BE2C (cell line): ENCODE data around the gene NHSL1.

Experiments used
- DNase-seq: peaks from one replicate; pipeline ENCODE4 v3.0.0-alpha.2; 2020
- H3K27me3 ChIP-seq: fragments of 250-450 bp; sonication (Bioruptor Pico); 2 replicates; pipeline ENCODE4 v1.5.1; 2020; ENCODE audit warnings: mild to moderate bottlenecking
- H3K36me3 ChIP-seq: fragments of 250-450 bp; sonication (Bioruptor Pico); 2 replicates; pipeline ENCODE4 v1.5.1; 2020; ENCODE audit warnings: mild to moderate bottlenecking
- H3K4me1 ChIP-seq: fragments of 250-450 bp; sonication (Bioruptor Pico); 2 replicates; pipeline ENCODE4 v1.5.1; 2020
- H3K4me3 ChIP-seq: 2 replicates; pipeline ENCODE4 v1.5.1; 2011; ENCODE audit warnings: low read depth, low read length
- H3K9me3 ChIP-seq: fragments of 250-450 bp; sonication (Bioruptor Pico); 2 replicates; pipeline ENCODE4 v1.5.1; 2020
- TF ChIP-seq, protein P1 (sequence below): IDR thresholded peaks from 2 replicates; pipeline ENCODE4 v1.5.1; 2012; ENCODE audit warnings: mild to moderate bottlenecking, low read depth, low read length

Gene NHSL1

DNA sequence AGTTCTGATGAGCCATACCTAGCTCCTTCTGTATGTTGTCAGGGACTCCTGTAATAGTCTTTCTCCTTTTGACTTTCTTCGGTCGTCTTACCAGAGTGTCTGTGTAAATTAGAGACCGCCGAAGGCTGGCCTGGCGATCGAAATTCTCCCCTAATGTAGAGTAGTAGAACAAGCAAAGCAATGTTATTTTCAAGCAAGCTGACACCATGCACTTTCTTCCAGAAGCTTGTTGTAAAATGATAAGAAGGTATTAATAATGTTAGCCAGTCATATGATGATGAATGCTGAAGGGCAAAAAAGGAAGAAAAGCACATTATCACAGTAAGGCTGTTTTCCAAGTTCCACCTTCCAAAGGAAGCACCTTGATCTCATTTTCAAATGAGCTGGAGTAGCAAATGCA, 57.3 kb downstream of the NHSL1 start:
- H3K9me3 ChIP-seq = no peaks in the 10 kb centered on the region
- H3K27me3 ChIP-seq = peaks cover 47% of the 10 kb centered on the region
- no peak for DNase-seq
- H3K4me3 ChIP-seq = no peak overlapping the region
- TF ChIP-seq, protein P1, sequence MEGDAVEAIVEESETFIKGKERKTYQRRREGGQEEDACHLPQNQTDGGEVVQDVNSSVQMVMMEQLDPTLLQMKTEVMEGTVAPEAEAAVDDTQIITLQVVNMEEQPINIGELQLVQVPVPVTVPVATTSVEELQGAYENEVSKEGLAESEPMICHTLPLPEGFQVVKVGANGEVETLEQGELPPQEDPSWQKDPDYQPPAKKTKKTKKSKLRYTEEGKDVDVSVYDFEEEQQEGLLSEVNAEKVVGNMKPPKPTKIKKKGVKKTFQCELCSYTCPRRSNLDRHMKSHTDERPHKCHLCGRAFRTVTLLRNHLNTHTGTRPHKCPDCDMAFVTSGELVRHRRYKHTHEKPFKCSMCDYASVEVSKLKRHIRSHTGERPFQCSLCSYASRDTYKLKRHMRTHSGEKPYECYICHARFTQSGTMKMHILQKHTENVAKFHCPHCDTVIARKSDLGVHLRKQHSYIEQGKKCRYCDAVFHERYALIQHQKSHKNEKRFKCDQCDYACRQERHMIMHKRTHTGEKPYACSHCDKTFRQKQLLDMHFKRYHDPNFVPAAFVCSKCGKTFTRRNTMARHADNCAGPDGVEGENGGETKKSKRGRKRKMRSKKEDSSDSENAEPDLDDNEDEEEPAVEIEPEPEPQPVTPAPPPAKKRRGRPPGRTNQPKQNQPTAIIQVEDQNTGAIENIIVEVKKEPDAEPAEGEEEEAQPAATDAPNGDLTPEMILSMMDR = no peak
- no peaks in the 10 kb centered on the region for H3K36me3 ChIP-seq
- H3K4me1 ChIP-seq = no peaks in the 10 kb centered on the region

DNA sequence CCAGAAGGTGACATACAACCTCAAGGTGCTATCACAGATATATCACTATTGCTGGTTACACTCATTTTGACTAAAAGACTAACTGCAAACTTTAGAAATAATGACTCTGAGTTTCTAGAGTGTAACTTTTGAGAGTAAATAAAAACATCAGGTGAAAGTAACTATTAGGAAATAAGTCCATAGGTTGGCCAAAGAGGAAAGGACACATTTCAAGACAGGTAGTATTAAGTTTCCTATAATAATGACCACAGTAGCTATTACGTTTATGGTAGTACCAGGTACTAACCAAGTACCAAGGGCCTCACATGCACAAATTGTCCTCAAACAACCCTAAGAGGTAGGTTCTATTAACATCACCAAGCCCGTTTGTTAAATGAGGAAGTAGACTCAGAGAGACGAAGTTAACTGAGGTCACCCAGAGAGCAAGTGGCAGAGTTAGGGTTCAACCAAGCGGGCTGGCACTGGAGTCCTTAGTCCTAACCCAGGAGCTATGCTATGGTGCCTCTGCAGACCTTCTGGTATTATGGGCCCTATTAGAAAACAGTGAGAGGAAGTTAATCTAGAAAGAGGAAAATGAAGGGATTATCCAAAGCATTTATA, 58.4 kb downstream of the NHSL1 start:
- TF ChIP-seq, protein P1 = no peak
- H3K27me3 ChIP-seq = peaks cover 42% of the 10 kb centered on the region
- H3K36me3 ChIP-seq = no peaks in the 10 kb centered on the region
- H3K4me3 ChIP-seq = no peak overlapping the region
- no peak for DNase-seq
- H3K9me3 ChIP-seq = no peaks in the 10 kb centered on the region
- no peaks in the 10 kb centered on the region for H3K4me1 ChIP-seq

DNA sequence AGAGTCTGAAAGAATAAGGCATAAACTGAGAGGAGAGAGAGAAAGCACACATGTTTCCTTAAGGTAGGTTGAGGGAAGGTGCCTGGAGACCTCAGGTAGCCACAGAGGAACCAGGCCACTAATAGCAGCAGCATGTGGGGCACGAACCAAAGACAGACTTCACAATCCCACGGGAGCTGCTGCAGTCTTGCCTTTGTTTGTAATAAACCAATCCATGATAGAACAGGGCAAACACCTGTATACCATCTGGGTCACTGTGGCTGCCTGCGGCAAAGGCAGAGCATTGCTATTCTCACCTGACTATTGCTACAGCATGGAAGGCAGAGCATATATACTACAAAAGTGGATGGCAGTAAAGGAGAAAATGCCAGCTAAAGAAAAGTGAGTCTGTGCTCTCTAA, 59.0 kb downstream of the NHSL1 start:
- Histone ChIP-seq H3K36me3 (no peaks in the 10 kb centered on the region), H3K4me1 (no peaks in the 10 kb centered on the region), H3K9me3 (no peaks in the 10 kb centered on the region), H3K4me3 (no peak overlapping the region), H3K27me3 (peaks cover 38% of the 10 kb centered on the region)
- no peak for DNase-seq
- TF ChIP-seq, protein P1 = no peak

- H3K36me3 ChIP-seq = no peaks in the 10 kb centered on the region
- H3K4me1 ChIP-seq = no peaks in the 10 kb centered on the region
- no peaks in the 10 kb centered on the region for H3K9me3 ChIP-seq
Observed at GRCh38 chr6:138439546-138439945, 59.7 kb downstream of the NHSL1 start.

GRCh38 chr6:138434925-138435324, 64.4 kb downstream of the NHSL1 start:
- Histone ChIP-seq H3K4me3 (no peak overlapping the region), H3K9me3 (no peaks in the 10 kb centered on the region), H3K36me3 (no peaks in the 10 kb centered on the region), H3K4me1 (no peaks in the 10 kb centered on the region), H3K27me3 (peaks cover 61% of the 10 kb centered on the region)
- TF ChIP-seq, protein P1 = no peak
- DNase-seq = no peak

More at GRCh38 chr6:138439546-138439945, 59.7 kb downstream of the NHSL1 start:
- H3K4me3 ChIP-seq = no peak overlapping the region
- DNase-seq = no peak
- TF ChIP-seq, protein P1 = no peak
- peaks cover 44% of the 10 kb centered on the region for H3K27me3 ChIP-seq

GRCh38 chr6:138434096-138434495, 65.2 kb downstream of the NHSL1 start:
- H3K27me3 ChIP-seq = peaks cover 66% of the 10 kb centered on the region
- no peaks in the 10 kb centered on the region for H3K9me3 ChIP-seq
- TF ChIP-seq, protein P1 = no peak
- no peak overlapping the region for H3K4me3 ChIP-seq
- no peak for DNase-seq
- H3K36me3 ChIP-seq = no peaks in the 10 kb centered on the region
- no peaks in the 10 kb centered on the region for H3K4me1 ChIP-seq
